ENCODE results near the gene GJB2. TPM values are rescaled to one million over a fixed set of nuclear protein-coding genes. Genes with fewer than 3 reads are reported as not detected.

The GJB2 gene
- total and polyA plus RNA-seq, 10 of the 15 experiments (the other 5 are each of a cell fraction or from before 2014, with no cell fraction given): 0.07 to 0.59 (median 0.31) TPM; not detected in 1

- no peaks in the 10 kb centered on the region for H3K27me3 ChIP-seq (replicated peaks in 1 of 2; ENCODE audit: control insufficient read depth in 2 of 2, insufficient read depth in 2 of 2, low read length in 1 of 2)
- 96% methylated on average over 3 of the region's 3 CpGs for WGBS (ENCODE audit: insufficient coverage, insufficient replicate concordance, low lambda C conversion rate, missing lambda C conversion rate)
- POLR2A ChIA-PET: no interaction called here
- H3K9ac ChIP-seq (ENCODE audit: control insufficient read depth, insufficient read depth, low read length): no peak overlapping the region
- DNase-seq (ENCODE audit: low read depth, low spot score) (no peak), FAIRE-seq (no peak), ATAC-seq (no peak)
- TF ChIP-seq MEF2A (IDR thresholded peaks at IDR 0.05; ENCODE audit: insufficient read depth, low read depth, low read length): no peak
- no peak for TF ChIP-seq CBX5 (IDR thresholded peaks at IDR 0.05; ENCODE audit: low read depth)
- no peak for TF ChIP-seq FOXM1 (IDR thresholded peaks at IDR 0.05; ENCODE audit: low read depth, low read length)
- no TSS peak for BruUV-seq (replicated peaks)
- in situ Hi-C loops (cut with MboI) (loop anchor here (25.0 kb wide), 1 partner anchor 662 kb away; no protein-coding TSS in a partner anchor), intact Hi-C loops (cut with micrococcal nuclease; ENCODE audit: unreplicated experiment) (no loop called here)
- CTCF ChIA-PET: interaction anchor here (1.0 to 1.3 kb wide), 2 partner anchors 10 to 312 kb away, joined by 3 read pairs; no protein-coding TSS in a partner anchor
- SMC1A ChIA-PET (ENCODE audit: uncharacterized antibody, unreplicated experiment): no interaction called here
- peaks cover 8% of the 10 kb centered on the region for H3K4me1 ChIP-seq (ENCODE audit: control insufficient read depth, insufficient read depth, low read length)
- RAD21 ChIA-PET (ENCODE audit: unreplicated experiment): no interaction called here
- no peak overlapping the region for H3K4me3 ChIP-seq
- no peaks in the 10 kb centered on the region for H3K79me2 ChIP-seq (ENCODE audit: control insufficient read depth, insufficient read depth, low read length)
- H4K20me1 ChIP-seq (ENCODE audit: control insufficient read depth, insufficient read depth): no peaks in the 10 kb centered on the region
- no peaks in the 10 kb centered on the region for H3K9me3 ChIP-seq (replicated peaks; ENCODE audit: control insufficient read depth, insufficient read depth, low read length)
- H3K27ac ChIP-seq (ENCODE audit: control insufficient read depth, insufficient read depth): no peak overlapping the region
- H3K36me3 ChIP-seq (ENCODE audit: control insufficient read depth in 2 of 2, insufficient read depth in 2 of 2, low read length in 1 of 2): no peaks in the 10 kb centered on the region
- peak overlapping the region; percentile 58 for H3K4me2 ChIP-seq (ENCODE audit: control insufficient read depth, insufficient read depth)
- no peak overlapping the region; the same call in 1 of the 2 replicates for H2AFZ ChIP-seq (ENCODE audit: control insufficient read depth, low read depth, low read length)
Measured at GRCh38 chr13:20175406-20175794, 17.3 kb downstream of the GJB2 start.

- H3K9ac ChIP-seq (ENCODE audit: control insufficient read depth, insufficient read depth, low read length): no peak overlapping the region
- H3K79me2 ChIP-seq (ENCODE audit: control insufficient read depth, insufficient read depth, low read length): no peaks in the 10 kb centered on the region
- no peaks in the 10 kb centered on the region for H4K20me1 ChIP-seq (ENCODE audit: control insufficient read depth, insufficient read depth)
- SMC1A ChIA-PET (ENCODE audit: uncharacterized antibody, unreplicated experiment): no interaction called here
- peak overlapping the region; percentile 19 for H2AFZ ChIP-seq (ENCODE audit: control insufficient read depth, low read depth, low read length)
- peak; percentile 96 for ATAC-seq
- H3K27ac ChIP-seq (ENCODE audit: control insufficient read depth, insufficient read depth): no peak overlapping the region
- H3K9me3 ChIP-seq (replicated peaks; ENCODE audit: control insufficient read depth, insufficient read depth, low read length): no peaks in the 10 kb centered on the region
- in situ Hi-C loops (cut with MboI) (loop anchor here (25.0 kb wide), 1 partner anchor 662 kb away; no protein-coding TSS in a partner anchor), intact Hi-C loops (cut with micrococcal nuclease; ENCODE audit: unreplicated experiment) (no loop called here)
- peaks cover 8% of the 10 kb centered on the region for H3K4me1 ChIP-seq (ENCODE audit: control insufficient read depth, insufficient read depth, low read length)
- no peaks in the 10 kb centered on the region for H3K36me3 ChIP-seq (ENCODE audit: control insufficient read depth in 2 of 2, insufficient read depth in 2 of 2, low read length in 1 of 2)
- RAD21 ChIA-PET (ENCODE audit: unreplicated experiment): no interaction called here
- no TSS peak for BruUV-seq (replicated peaks)
- no peaks in the 10 kb centered on the region for H3K27me3 ChIP-seq (replicated peaks in 1 of 2; ENCODE audit: control insufficient read depth in 2 of 2, insufficient read depth in 2 of 2, low read length in 1 of 2)
- DNase-seq (ENCODE audit: low read depth, low spot score): peak; percentile 43
- H3K4me2 ChIP-seq (ENCODE audit: control insufficient read depth, insufficient read depth): peak overlapping the region; percentile 58
- POLR2A ChIA-PET: no interaction called here
- CTCF ChIA-PET: interaction anchor here (1.0 kb wide), 1 partner anchor 11 kb away, joined by 3 read pairs; no protein-coding TSS in a partner anchor
- FAIRE-seq: peak; percentile 89
- 17% methylated on average over 18 of the region's 22 CpGs for whole genome bisulfite sequencing (ENCODE audit: insufficient coverage, insufficient replicate concordance, low lambda C conversion rate, missing lambda C conversion rate)
- no peak overlapping the region for H3K4me3 ChIP-seq
- TF ChIP-seq BHLHE40 (IDR thresholded peaks at IDR 0.05; ENCODE audit: borderline replicate concordance in 1 of 2, low read depth in 2 of 2, low read length in 1 of 2) (peak; percentile 87 to 95), RELB (IDR thresholded peaks at IDR 0.05; ENCODE audit: low read depth) (no peak), ETV6 (conservative IDR thresholded peaks at IDR 0.05 in 1 of 2, IDR thresholded peaks at IDR 0.05 in 1 of 2; ENCODE audit: borderline replicate concordance in 1 of 2, low read depth in 1 of 2) (no peak), TBL1XR1 (IDR thresholded peaks at IDR 0.05; ENCODE audit: low read depth, low read length) (no peak), ATF3 (IDR thresholded peaks at IDR 0.05; ENCODE audit: borderline replicate concordance, extremely low read depth, low read depth, low read length) (no peak), CHD4 (IDR thresholded peaks at IDR 0.05) (no peak), BCL3 (IDR thresholded peaks at IDR 0.05; ENCODE audit: borderline replicate concordance, insufficient read depth, low read depth, low read length, poor library complexity, severe bottlenecking) (peak; percentile 28)
Measured at GRCh38 chr13:20174656-20175405, 17.9 kb downstream of the GJB2 start.

All from GM12878 (cell line).